NCI-H2107 treated with DMSO at 0.1 percent for 48 hours (cell line): ENCODE measurements around the gene SYNJ2.

Experiments
- DNase-seq: peaks from one replicate; lab custom pipeline; 2025; ENCODE audit not compliant: unreplicated experiment; lab: John Stamatoyannopoulos, UW

SYNJ2 gene

DNA sequence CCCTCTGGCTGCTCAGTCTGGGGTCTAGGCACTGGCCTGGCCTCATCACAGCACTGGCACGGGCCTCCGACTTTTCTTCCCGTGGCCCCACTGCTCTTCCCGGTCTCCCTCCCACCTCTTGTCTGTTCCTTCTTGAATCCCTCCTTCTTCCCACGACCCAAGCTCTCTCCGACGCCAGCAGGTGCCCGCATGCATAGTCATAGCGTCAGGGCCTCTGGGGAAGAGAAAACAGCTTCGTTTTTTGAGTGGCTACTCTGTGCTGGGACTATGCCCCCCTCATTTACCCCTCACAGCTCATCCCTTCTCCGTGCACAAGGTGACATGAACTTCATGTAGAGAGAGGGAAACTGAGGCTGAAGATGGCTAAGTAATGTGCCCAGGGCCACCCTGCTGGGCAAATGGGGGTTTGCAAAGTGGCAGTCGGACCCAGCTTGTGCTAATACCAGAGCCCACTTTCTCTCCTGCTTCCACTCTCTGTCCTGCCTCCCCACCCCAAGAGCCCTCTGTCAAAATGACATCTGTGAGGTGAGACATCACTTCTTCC is 59.2 kb downstream of the SYNJ2 start:
- no peak for DNase-seq

DNA sequence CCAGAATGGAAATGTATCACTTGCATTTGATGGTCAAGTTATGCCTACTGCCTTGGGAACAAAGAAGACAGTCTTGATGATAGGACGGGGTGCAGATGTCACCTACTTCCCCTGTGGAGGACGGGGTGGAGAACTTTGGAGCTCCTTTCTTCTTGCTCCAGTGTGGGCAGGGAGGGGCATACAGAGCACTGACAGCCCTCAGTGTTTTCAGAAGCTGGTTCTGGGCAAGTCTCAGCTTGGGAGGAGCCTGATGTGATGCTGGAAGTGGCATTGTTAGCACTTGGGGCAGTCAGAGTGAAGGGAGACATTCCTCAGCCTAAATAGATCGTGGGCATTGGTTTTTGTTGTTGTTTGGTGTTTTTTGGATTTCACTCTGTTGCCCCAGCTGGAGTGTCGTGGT is 59.7 kb downstream of the SYNJ2 start:
- no peak for DNase-seq

DNA sequence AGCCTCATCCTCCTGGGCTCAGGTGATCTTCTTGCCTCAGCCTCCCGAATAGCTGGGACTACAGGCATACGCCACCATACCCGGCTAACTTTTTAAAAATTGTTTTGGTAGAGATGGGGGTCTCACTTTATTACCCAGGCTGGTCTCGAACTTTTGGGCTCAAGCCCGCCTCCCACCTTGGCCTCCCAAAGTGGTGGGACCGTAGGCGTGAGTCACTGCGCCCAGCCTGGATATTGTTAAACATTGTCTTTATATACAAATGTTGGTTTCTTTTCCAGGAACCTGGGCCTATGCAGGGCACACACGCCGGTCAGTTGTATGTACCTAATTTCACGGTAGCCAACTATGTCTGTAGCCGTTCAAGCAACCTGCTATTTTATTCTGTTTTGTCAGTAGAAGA is 60.1 kb downstream of the SYNJ2 start:
- DNase-seq = no peak

DNA sequence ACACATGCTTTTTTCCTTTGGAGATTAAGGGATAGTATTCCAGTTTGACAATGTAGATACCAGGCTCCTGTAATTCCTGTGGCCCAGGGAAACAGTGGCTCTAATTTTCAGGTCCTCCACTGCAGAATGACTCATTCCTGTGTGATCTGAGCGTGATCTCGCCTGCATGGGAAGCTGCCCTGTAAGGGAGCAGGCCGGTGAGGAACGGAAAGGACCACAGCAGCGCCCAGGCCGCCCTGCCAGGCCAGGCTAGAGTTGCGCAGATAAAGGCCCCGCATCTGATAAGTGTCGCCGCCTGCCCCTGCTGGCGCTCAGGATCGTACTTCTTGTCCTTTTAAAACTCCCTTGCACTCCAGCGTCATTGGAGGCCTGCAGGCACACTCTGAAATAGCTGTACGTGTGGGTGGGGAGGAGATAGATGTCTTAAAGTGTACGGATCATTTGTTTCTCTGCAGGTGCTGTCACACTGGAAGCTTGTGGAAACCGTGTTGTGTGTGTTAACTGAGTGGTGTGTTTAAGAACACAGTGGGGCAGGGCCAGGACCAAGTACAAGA is 60.7 kb downstream of the SYNJ2 start:
- DNase-seq = no peak

DNA sequence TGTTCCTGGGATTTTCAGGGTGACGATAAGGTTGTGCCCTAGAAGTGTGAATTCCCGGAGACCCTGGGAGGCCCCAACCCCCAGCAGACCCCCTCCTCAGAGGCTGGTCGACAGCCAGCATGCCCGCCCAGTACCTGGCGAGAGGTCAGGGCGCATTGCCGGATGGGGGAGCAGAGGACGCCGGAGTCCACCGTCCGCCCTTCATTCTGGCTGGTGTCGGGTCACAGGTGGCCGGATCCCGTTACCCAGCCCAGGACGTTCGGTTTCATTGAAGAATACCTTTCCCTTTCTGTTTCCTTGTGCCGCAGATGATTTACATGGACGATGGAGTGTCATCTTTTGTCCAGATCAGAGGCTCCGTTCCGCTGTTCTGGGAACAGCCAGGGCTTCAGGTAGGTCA is 61.3 kb downstream of the SYNJ2 start:
- DNase-seq = no peak

DNA sequence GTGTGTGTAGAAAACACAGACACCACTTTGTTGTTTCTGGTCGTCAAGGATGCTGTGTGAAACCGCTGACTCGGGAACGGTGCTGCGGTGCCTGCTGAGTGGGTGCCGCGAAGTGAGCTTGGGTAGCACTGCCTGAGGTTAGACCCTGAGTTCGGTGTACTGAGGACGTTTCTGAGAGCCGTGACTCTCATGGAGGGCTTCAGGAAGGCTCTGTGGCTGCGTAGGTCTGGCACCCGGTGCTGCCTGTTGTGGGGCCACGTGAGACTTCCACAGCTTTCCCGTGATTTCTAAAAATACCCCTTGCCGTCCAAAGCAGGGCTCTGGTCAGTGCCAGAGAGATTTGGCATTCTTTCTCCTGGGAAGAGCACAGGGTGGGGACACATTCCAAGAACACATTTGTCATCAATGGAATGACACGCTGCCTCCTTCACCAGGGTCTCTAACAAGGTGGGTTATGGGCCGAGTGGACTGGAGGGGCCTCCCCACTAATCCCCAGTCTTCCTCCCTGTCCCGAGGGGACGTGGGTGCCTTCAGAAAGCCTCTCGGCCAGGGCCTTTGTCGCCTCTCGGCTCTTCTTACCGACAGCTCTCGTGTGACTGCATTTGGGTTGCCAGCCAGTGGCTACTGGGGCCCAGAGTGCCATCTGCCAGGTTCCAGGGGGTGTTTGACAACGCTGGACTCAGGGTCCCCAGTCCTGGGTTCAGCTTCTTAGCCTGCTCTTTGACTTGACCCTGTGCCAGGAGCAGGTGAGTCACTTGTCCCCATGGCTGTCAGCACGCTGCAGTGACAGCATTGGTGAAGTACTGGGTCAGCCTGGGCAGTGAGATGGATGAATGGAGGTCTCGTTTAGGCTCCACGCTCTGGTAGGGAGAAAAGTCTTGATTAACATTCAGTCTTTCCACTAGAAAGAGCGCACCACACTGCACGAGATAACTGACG is 62.2 kb downstream of the SYNJ2 start:
- DNase-seq = no peak

DNA sequence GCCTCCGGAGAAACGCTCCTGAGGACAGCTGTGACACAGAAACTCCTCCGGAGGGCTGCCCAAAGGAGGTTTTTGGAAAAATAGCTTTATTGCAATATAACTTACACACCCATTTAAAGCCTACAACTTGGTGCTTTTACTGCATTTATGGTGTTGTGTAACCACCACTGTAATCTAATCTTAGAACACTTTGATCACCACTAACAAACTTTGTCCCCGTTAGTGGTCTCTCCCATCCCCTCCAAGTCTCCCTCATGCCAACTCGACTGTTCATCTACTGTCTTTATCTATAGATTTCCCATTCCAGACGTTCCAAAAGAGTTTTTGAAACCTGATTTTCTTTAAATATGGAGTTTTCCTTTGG is 62.8 kb downstream of the SYNJ2 start:
- no peak for DNase-seq

DNA sequence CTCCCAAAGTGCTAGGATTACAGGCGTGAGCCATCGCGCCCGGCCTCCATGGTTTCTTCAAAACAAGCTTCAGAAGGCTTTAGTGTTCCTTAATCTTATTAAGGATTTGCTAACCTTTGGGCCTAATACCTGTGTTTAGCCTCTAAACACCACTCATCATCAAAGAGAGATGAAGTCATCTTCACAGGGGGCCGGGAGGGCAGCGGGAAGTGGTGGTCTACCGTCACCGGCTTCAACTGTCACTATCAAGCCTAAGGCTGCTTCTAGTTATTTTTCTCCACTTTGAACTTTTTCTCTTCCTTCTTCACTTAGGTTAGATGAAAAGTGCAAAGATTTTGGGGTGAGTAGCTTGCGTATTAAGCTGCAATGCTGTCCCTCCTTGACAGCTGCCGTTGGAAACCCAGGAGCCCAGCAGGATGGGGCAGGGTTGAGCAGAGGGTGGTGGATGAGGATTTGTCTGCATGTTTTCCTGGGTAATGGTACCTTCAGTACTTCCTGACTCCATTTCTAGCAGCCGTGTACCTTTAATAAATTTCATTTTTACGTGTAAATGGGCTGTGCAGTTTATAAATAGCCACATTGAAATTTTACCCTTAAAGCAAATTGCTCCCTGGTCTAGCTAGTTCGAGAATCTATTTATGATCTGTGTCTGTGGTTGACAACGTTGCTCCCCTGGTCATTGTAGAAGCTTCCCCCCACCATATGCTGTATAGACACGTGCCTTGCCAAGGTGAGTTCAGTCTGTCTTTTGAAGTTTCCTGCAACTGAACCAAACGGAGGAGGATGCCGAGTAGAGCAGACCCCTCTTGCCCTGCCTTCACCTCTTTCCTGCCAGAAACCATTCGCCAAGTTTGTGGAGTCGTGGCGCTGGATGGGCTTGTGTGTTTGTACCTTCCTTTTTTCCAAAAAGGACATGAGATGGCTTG is 64.8 kb downstream of the SYNJ2 start:
- no peak for DNase-seq

DNA sequence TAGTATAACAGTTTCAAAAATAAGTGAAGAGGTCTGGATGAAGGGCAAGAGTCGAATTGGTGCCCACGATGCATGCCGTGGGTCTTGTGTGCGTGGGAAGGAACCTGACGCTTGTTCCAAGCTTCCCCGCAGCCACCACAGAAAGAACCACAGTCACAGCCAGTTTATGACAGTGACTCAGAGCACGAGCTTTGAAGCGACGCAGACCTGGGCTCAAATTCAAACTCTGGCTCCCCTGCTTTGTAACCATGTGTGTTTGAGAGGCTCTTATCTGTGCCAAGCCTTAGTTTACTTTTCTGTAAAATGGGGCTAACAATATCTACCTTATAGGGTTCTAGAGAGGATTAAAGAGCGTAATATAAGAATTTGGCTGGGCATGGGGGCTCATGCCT is 65.5 kb downstream of the SYNJ2 start:
- DNase-seq = no peak

DNA sequence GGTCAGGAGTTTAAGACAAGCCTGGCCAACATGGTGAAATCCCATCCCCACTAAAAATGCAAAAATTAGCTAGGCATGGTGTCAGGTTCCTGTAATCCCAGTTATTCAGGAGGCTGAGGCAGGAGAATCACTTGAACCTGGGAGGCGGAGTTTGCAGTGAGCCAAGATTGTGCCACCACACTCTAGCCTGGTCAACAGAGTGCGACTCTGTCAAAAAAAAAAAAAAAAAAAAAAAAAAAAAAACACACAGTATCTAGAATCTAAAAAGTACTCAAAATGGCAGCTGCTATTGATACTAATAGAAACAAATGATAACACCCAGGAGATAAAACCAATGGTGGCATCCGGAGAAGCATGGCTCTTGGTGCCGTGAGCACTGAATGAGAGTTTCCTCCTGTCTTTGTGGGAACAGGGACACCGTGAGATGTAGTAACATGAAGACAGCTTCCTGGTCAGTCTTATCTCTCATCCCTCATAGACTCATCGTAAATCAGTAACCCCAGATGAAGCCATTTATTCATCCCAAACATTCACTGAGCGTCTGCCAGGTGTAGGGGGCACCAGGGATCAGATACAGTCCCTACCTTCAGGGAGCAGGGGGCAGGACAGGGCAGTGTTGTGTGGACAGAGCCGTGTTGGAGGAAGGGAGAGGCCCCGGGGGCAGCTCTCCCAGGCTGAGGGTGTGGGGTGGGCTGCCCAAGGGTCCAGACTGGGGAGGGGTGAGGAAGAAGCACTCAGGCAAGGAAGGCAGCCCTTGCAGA is 66.1 kb downstream of the SYNJ2 start:
- no peak for DNase-seq

DNA sequence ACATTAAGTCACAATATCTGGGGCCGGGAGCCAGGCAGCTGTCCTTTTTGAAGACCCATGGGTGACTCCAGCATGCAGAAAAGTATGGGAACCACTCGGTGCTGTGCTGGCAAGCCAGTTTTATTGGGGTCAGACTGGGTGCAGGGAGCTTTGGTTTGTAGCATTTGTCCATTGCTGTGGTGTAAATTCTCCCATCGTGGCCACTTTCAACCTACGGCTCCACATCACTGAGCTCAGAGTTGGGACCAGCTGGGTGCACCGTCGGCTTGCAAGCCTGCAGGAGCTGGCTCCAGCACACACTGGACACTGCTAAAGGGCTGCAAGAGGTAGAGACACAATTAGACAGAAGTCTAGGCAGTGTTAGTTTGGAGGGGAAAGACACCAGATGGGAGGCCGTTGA is 66.9 kb downstream of the SYNJ2 start:
- no peak for DNase-seq

DNA sequence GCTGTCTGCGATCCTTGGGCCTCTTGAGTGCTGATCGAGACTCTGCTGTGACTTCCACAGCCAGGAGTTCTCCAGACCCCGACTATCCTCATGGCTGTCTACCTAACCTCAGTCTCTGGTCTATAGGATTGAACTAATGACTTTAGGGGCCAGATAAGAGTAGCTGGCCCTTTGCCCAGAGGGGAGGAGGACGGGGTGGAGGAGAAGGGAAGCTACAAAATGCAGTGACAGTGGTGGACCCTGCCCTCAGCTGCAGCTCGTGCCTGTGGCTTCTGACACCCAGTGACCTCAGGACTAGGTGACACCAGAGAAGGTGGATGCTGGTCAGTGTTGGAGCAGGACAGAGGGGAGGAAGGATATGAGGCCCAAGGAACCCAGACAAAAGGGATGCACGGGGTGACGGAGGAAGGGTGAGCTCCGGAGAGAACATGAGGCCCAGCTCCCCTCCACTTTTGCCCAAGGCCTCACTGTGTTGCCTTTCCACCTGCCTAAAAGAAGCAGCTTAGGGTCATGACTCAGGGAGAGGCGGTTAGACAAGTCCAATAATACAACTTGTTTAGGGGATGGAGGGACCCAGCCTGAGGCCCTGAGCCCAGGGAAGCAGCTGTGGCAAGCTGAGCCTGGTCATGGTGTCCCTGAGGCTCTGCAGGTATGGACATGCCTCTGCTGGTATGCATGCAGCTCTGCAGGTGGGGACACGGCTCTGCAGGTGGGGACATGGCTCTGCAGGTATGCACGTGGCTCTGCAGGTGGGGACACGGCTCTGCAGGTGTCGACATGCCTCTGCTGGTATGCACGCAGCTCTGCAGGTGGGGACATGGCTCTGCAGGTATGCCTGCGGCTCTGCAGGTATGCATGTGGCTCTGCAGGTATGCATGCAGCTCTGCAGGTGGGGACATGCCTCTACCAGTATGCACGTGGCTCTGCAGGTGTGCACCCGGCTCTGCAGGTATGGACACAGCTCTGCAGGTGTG is 67.7 kb downstream of the SYNJ2 start:
- DNase-seq = no peak

DNA sequence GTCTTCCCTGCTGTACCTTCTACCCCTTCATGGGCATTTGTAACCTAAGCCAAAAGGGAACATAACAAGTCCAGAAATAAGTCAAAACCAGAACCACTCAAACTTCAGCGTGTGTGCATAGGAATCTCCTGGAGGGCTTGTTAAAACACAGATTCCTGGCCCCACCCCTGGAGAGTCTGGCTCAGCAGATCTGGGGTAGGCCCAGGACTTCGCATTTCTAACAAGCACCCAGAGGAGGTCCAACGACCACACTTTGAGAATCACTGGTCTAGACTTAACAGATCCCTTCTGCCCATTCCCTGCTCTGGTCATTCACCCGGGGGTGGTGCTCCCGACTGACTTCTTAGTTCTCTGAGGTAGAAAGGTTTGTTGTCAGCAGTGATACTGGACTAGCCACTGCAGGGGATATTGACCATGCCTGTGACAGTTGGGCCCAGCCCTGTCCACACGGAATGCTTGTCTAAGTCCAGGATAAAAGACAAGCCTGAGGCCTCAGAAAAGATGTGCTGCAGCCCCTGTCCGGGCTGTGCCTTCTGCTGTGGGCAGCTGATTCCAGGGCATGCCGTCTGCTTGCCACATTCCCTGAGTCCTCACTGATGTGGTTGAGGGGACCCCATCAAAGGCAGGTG is 68.6 kb downstream of the SYNJ2 start:
- no peak for DNase-seq

DNA sequence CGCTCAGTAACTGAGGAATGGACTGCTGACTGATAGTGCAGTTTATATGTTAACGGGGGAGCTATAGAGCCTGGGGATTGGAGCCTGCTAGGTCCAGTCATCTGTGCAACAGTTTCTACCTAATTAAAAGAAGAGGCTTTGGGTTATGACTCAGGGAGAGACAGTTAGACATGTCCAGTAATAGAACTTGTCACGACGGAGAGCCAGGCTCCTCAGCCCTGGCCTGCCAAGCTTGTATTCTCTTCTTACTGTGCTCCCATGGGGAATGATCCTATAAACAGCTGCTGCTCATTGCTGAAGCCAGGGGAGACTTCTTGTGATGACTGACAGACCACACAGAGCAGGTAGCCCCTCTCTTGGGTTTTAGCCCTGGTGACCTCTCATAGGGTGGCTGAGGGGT is 69.3 kb downstream of the SYNJ2 start:
- DNase-seq = no peak

DNA sequence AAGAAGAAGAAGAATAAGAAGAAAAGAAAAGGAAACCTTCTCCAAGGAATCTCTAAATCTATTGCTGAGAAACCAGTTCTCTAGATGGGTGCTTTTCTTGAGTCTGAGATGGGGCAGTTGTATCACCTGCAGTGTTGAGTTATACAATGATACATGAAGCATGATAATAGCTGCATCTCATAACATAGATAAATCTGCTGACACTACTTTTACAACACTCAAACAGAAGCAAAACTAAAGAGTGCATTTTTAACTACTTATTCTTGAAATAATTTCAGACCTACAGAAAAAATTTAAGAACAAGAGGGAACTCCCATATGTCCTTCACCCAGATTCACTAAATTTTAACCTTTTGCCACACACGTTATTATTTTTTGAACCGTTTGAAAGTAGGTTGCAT is 70.3 kb downstream of the SYNJ2 start:
- no peak for DNase-seq

DNA sequence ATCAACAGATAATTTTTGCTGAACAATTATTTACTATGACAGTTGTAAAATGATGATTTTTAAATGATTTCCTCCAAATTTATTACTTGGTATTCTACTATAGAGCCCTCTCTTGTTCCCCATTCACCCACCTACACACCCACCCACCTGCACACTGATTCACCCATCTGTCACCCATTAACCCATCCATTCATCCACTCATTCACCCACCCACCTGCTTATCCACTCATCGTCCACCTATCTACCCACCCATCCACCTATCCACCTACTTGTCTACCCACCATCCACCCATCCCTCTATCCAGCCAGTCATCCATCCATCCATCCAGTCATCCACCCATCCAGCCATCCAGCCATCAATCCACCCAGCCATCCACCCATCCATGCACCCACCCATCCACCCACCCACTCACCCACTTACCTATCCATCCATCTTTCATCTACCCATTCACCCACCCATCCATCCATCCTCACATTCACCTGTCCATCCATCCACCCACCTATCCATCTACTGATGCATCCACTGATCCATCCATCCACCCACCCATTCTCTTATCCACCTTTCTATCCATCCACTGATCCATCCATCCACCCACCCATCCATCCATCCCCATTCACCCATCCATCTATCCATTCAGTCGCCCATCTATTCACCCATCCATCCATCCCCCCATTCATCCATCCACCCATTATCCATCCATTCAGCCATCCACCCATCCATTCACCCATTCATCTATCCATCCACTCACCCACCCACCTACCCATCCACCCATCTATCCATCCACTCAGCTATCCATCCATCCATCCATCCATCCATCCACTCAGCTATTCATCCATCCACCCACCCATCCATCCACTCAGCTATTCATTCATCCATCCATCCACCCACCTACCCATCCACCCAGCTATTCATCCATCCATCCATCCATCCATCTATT is 72.0 kb downstream of the SYNJ2 start:
- DNase-seq = no peak

DNA sequence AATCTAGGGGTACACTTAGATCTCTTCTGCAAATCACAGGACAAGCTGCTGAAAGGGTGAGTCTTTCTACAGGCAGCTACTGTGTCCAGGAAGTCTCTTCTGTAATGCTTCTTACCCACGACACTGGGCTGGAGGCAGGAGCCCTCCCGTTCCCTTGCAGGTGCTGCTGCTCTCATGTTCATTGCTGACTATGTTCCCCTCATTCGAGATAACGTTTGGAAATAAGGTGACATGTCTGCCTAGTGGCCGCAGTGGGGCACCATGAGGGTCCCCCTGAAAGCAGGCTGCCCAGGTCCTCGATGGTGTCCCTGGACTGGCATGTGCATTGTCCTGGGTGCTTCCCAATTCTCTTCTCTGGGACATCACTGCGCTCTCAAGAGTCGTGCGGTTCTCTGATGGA is 74.7 kb downstream of the SYNJ2 start:
- no peak for DNase-seq

DNA sequence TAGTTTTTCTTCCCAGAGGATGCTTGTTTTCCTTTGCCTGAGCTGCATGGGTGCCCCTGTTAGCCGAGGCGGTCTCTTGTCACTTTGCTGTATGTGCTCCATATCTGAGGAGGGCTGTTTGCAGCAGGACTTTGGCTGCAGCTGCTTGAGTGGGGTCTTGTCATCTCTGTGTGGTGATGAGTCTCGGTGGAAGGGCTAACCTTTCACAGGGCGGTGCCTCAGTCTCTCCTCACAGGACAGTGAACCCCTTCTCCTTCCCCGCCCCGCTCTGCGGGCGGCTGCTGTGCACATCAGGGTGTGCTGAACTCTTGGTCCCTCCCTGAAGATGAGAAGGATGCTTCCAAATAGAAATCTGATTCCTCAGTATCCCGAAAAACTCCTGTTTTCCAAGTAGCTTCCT is 75.1 kb downstream of the SYNJ2 start:
- no peak for DNase-seq
